Body of pancreas (tissue), 4 donors: ENCODE results near the gene GRIA4. TPM values are rescaled to one million over a fixed set of nuclear protein-coding genes. Genes with fewer than 3 reads are reported as not detected.

ENCODE experiments used
- ATAC-seq: fragments of 150-250 bp; one replicate; pipeline ENCODE4 v1.9.1; 2016
- DNase-seq, 4 donors: peaks; one replicate each; pipeline ENCODE4 v3.0.0-alpha.2; 2019
- H3K27ac ChIP-seq, 4 donors: fragments of 200-600 bp; sonication (generic); 1 replicate in 3 of 4; 2 replicates in 1 of 4; pipeline versions ENCODE4 v1.5.1 to v1.6.1; 2016 to 2019; ENCODE audit warnings: mild to moderate bottlenecking in 1 of 4, mixed read lengths in 1 of 4, moderate library complexity in 1 of 4
- H3K27me3 ChIP-seq, 2 donors: fragments of 200-600 bp; sonication (generic); one replicate each; pipeline ENCODE4 v1.6.0; 2016; ENCODE audit warnings: mild to moderate bottlenecking in 1 of 2
- H3K36me3 ChIP-seq, 2 donors: fragments of 200-600 bp; sonication (generic); replicated peaks in 1 of 2; 2 replicates each; pipeline ENCODE4 v1.5.1; 2016; ENCODE audit warnings: low read depth in 2 of 2; ENCODE audit not compliant: insufficient read depth in 1 of 2
- H3K4me1 ChIP-seq: fragments of 200-600 bp; sonication (generic); one replicate; pipeline ENCODE4 v1.6.0; 2016
- H3K4me3 ChIP-seq, 2 donors: fragments of 200-600 bp; sonication (generic); 1 replicate in 1 of 2; 2 replicates in 1 of 2; pipeline ENCODE4 v1.5.1; 2016 to 2019
- H3K9me3 ChIP-seq, 3 donors: fragments of 200-600 bp; sonication (generic); 1 replicate in 2 of 3; 2 replicates in 1 of 3; pipeline ENCODE4 v1.5.1; 2016
- POLR2A ChIP-seq, 3 donors: fragments of 450-650 bp; IDR thresholded peaks; one replicate each; pipeline ENCODE4 v1.6.1; 2016; ENCODE audit warnings: antibody characterized with exemption in 3 of 3, mild to moderate bottlenecking in 2 of 3
- WGBS, 2 donors: methylation state at CpG; one replicate each; pipeline ENCODE4 v1.1.5; 2017; 5-methylcytosine and 5-hydroxymethylcytosine counted together
- intact Hi-C: fragments of 100-400 bp; cut with DNase I; formaldehyde crosslinking; loops from one replicate; pipeline ENCODE4 v1.15.1; 2023
- total RNA-seq, 2 donors: library from RNA; depleted of rRNA; stranded (reverse); fragments of >200 nt; gene quantifications; one replicate each; pipeline ENCODE4 v1.1.0, GENCODE V29; 2016
- TF ChIP-seq, protein P1 (sequence below), 7 experiments: fragments of 450-650 bp in 4 of 7; fragments of 200-600 bp in 3 of 7; sonication (generic) in 3 of 7; IDR thresholded peaks; one replicate each; pipeline ENCODE4 v1.5.1; 2016 to 2019; ENCODE audit warnings: antibody characterized with exemption in 7 of 7

Gene GRIA4
- total RNA-seq, 2 donors from 2014 or later: 0.26 TPM; not detected in 1

GRCh38 chr11:105891685-105892084 is 281.8 kb downstream of the GRIA4 start:
- Histone ChIP-seq H3K27me3 (no peaks in the 10 kb centered on the region), H3K9me3 (no peaks in the 10 kb centered on the region), H3K36me3 (no peaks in the 10 kb centered on the region), H3K27ac (no peak overlapping the region), H3K4me3 (no peak overlapping the region), H3K4me1 (no peaks in the 10 kb centered on the region)
- 47 to 48% methylated on average over 2 of the region's 2 CpGs for WGBS, 2 donors
- no peak for TF ChIP-seq POLR2A (IDR thresholded peaks at IDR 0.05)
- TF ChIP-seq, protein P1, sequence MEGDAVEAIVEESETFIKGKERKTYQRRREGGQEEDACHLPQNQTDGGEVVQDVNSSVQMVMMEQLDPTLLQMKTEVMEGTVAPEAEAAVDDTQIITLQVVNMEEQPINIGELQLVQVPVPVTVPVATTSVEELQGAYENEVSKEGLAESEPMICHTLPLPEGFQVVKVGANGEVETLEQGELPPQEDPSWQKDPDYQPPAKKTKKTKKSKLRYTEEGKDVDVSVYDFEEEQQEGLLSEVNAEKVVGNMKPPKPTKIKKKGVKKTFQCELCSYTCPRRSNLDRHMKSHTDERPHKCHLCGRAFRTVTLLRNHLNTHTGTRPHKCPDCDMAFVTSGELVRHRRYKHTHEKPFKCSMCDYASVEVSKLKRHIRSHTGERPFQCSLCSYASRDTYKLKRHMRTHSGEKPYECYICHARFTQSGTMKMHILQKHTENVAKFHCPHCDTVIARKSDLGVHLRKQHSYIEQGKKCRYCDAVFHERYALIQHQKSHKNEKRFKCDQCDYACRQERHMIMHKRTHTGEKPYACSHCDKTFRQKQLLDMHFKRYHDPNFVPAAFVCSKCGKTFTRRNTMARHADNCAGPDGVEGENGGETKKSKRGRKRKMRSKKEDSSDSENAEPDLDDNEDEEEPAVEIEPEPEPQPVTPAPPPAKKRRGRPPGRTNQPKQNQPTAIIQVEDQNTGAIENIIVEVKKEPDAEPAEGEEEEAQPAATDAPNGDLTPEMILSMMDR (IDR thresholded peaks at IDR 0.05): no peak
- no peak for DNase-seq
- intact Hi-C loops: no loop called here
- no peak for ATAC-seq

DNA sequence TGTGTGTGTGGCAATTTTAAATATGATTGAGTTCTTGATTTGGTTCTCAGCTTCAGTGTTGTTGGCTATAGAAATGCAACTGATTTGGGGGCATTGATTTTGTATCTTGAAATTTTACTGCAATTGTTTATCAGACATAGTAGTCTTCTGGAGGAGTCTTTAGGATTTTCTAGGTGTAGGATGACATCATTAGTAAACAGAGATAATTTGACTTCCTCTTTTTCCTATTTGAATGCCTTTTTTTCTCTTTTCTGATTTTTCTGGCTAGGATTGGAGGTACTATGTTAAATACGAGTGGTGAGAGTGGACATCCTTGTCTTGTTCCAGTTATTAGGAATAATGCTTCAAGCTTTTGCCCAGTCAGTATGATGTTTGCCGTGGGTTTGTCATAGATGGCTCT is 287.3 kb downstream of the GRIA4 start:
- DNase-seq (no peak), ATAC-seq (no peak)
- WGBS, 2 donors: 73 to 76% methylated on average over 2 of the region's 2 CpGs
- intact Hi-C loops: no loop called here
- H3K4me1 ChIP-seq: no peaks in the 10 kb centered on the region
- H3K27me3 ChIP-seq: no peaks in the 10 kb centered on the region
- H3K4me3 ChIP-seq: no peak overlapping the region
- TF ChIP-seq, protein P1 (IDR thresholded peaks at IDR 0.05): no peak
- no peak for TF ChIP-seq POLR2A (IDR thresholded peaks at IDR 0.05)
- H3K9me3 ChIP-seq: no peaks in the 10 kb centered on the region
- H3K36me3 ChIP-seq: no peaks in the 10 kb centered on the region
- H3K27ac ChIP-seq: no peak overlapping the region

GRCh38 chr11:105899772-105900171 is 289.9 kb downstream of the GRIA4 start:
- no peak overlapping the region for H3K27ac ChIP-seq
- no peak for TF ChIP-seq POLR2A (IDR thresholded peaks at IDR 0.05)
- TF ChIP-seq, protein P1 (IDR thresholded peaks at IDR 0.05): no peak
- no peaks in the 10 kb centered on the region for H3K4me1 ChIP-seq
- H3K27me3 ChIP-seq: no peaks in the 10 kb centered on the region
- H3K4me3 ChIP-seq: no peak overlapping the region
- DNase-seq (no peak), ATAC-seq (no peak)
- H3K9me3 ChIP-seq: no peaks in the 10 kb centered on the region
- H3K36me3 ChIP-seq: no peaks in the 10 kb centered on the region
- intact Hi-C loops: no loop called here
- WGBS, 2 donors: 86% methylated on average over 4 of the region's 4 CpGs

DNA sequence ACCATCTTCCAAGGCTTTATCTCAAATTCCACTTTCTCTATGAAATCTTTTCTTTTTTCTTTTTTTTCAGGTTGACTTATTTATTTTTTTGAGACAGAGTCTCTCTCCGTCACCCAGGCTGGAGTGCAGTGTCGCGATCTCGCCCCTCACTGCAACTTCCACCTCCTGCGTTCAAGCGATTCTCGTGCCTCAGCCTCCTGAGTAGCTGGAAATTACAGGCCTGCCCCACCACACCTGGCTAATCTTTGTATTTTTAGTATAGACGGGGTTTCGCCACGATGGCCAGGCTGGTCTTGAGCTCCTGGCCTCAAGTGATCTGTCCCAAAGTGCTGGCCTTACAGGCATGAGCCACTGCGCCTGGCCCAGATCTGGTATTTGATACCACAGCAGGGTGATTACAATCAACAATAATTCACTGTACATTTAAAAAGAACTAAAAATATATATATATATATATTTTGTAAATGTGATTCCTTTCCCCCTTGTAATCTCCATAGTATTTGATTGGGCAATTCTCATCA is 290.7 kb downstream of the GRIA4 start:
- H3K27ac ChIP-seq: no peak overlapping the region
- ATAC-seq: no peak
- intact Hi-C loops: no loop called here
- H3K4me3 ChIP-seq: no peak overlapping the region
- no peaks in the 10 kb centered on the region for H3K36me3 ChIP-seq
- no peaks in the 10 kb centered on the region for H3K9me3 ChIP-seq
- DNase-seq: no peak
- no peaks in the 10 kb centered on the region for H3K4me1 ChIP-seq
- TF ChIP-seq POLR2A (IDR thresholded peaks at IDR 0.05): no peak
- TF ChIP-seq, protein P1 (IDR thresholded peaks at IDR 0.05): no peak
- no peaks in the 10 kb centered on the region for H3K27me3 ChIP-seq
- 94 to 96% methylated on average over 11 of the region's 11 CpGs for WGBS, 2 donors

DNA sequence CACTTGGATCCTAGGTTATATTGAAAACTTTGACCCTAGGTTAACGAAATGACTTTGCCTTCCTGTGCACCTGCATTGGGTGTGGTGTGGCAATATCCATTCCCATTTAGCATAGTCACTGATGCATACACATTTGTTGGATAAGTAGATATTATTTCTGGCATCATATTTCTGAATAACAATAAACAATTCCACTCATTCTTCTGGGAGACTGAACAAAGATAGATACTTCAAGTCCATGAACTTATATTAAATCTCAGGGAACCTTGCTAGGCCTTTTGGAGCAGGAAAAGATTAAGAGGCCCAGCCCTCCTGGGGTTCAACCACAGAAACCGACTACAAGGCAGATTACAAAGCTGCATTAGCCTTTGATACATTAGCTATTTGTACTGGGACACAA is 293.2 kb downstream of the GRIA4 start:
- 60 to 63% methylated on average over 2 of the region's 2 CpGs for WGBS, 2 donors
- intact Hi-C loops: no loop called here
- TF ChIP-seq, protein P1 (IDR thresholded peaks at IDR 0.05): no peak
- no peak for TF ChIP-seq POLR2A (IDR thresholded peaks at IDR 0.05)
- Histone ChIP-seq H3K27me3 (no peaks in the 10 kb centered on the region), H3K27ac (no peak overlapping the region), H3K9me3 (no peaks in the 10 kb centered on the region), H3K4me3 (no peak overlapping the region), H3K4me1 (no peaks in the 10 kb centered on the region), H3K36me3 (no peaks in the 10 kb centered on the region)
- no peak for ATAC-seq
- DNase-seq: no peak
